Measurements from ENCODE around the gene NUCB2.

Gene NUCB2

GRCh38 chr11:17298302-17298701, 21.8 kb downstream of the NUCB2 start:
- Histone ChIP-seq H3K4me1 (ENCODE audit: low read length) (peaks cover 37% of the 10 kb centered on the region), H3K79me2 (ENCODE audit: low read length) (no peaks in the 10 kb centered on the region), H3K9me3 (ENCODE audit: insufficient read depth, low read length) (no peaks in the 10 kb centered on the region), H3K9ac (ENCODE audit: low read length) (no peak overlapping the region), H4K20me1 (ENCODE audit: insufficient read depth, low read length) (peaks cover 4% of the 10 kb centered on the region; the same call in 1 of the 2 replicates), H3K4me3 (ENCODE audit: low read length) (no peak overlapping the region), H3K4me2 (ENCODE audit: low read length) (no peak overlapping the region), H3K27me3 (ENCODE audit: low read depth, low read length) (peaks cover 6% of the 10 kb centered on the region; the same call in 1 of the 2 replicates), H3K36me3 (replicated peaks; ENCODE audit: low read depth, low read length) (no peaks in the 10 kb centered on the region), H2AFZ (ENCODE audit: low read depth, low read length) (no peak overlapping the region), H3K27ac (ENCODE audit: low read length) (no peak overlapping the region)
- TF ChIP-seq CTCF (IDR thresholded peaks at IDR 0.05; ENCODE audit: low read depth, low read length) (no peak), EZH2phosphoT487 (IDR thresholded peaks at IDR 0.05; ENCODE audit: low read depth) (no peak)

GRCh38 chr11:17300372-17300771, 23.8 kb downstream of the NUCB2 start:
- Histone ChIP-seq H3K27ac (ENCODE audit: low read length) (no peak overlapping the region), H3K27me3 (ENCODE audit: low read depth, low read length) (peaks cover 6% of the 10 kb centered on the region; the same call in 1 of the 2 replicates), H3K4me1 (ENCODE audit: low read length) (peaks cover 21% of the 10 kb centered on the region), H3K4me3 (ENCODE audit: low read length) (no peak overlapping the region), H3K79me2 (ENCODE audit: low read length) (no peaks in the 10 kb centered on the region), H3K9ac (ENCODE audit: low read length) (no peak overlapping the region), H3K9me3 (ENCODE audit: insufficient read depth, low read length) (no peaks in the 10 kb centered on the region), H4K20me1 (ENCODE audit: insufficient read depth, low read length) (no peaks in the 10 kb centered on the region), H3K36me3 (replicated peaks; ENCODE audit: low read depth, low read length) (no peaks in the 10 kb centered on the region), H3K4me2 (ENCODE audit: low read length) (no peak overlapping the region), H2AFZ (ENCODE audit: low read depth, low read length) (no peak overlapping the region)
- TF ChIP-seq CTCF (IDR thresholded peaks at IDR 0.05; ENCODE audit: low read depth, low read length) (no peak), EZH2phosphoT487 (IDR thresholded peaks at IDR 0.05; ENCODE audit: low read depth) (no peak)

GRCh38 chr11:17313349-17314231, 37.1 kb downstream of the NUCB2 start:
- Histone ChIP-seq H3K4me1 (ENCODE audit: low read length) (no peaks in the 10 kb centered on the region), H3K4me3 (ENCODE audit: low read length) (no peak overlapping the region), H3K79me2 (ENCODE audit: low read length) (no peaks in the 10 kb centered on the region), H3K36me3 (replicated peaks; ENCODE audit: low read depth, low read length) (no peaks in the 10 kb centered on the region), H3K9ac (ENCODE audit: low read length) (no peak overlapping the region), H3K27ac (ENCODE audit: low read length) (no peak overlapping the region), H3K9me3 (ENCODE audit: insufficient read depth, low read length) (no peaks in the 10 kb centered on the region), H3K27me3 (ENCODE audit: low read depth, low read length) (no peaks in the 10 kb centered on the region), H2AFZ (ENCODE audit: low read depth, low read length) (no peak overlapping the region), H3K4me2 (ENCODE audit: low read length) (no peak overlapping the region), H4K20me1 (ENCODE audit: insufficient read depth, low read length) (no peaks in the 10 kb centered on the region)
- TF ChIP-seq EZH2phosphoT487 (IDR thresholded peaks at IDR 0.05; ENCODE audit: low read depth) (no peak), CTCF (IDR thresholded peaks at IDR 0.05; ENCODE audit: low read depth, low read length) (no peak)

- Histone ChIP-seq H3K9ac (ENCODE audit: low read length) (no peak overlapping the region), H3K27me3 (ENCODE audit: low read depth, low read length) (no peaks in the 10 kb centered on the region), H3K79me2 (ENCODE audit: low read length) (no peaks in the 10 kb centered on the region), H3K4me3 (ENCODE audit: low read length) (no peak overlapping the region), H2AFZ (ENCODE audit: low read depth, low read length) (no peak overlapping the region), H4K20me1 (ENCODE audit: insufficient read depth, low read length) (no peaks in the 10 kb centered on the region), H3K4me1 (ENCODE audit: low read length) (no peaks in the 10 kb centered on the region), H3K27ac (ENCODE audit: low read length) (no peak overlapping the region), H3K36me3 (replicated peaks; ENCODE audit: low read depth, low read length) (no peaks in the 10 kb centered on the region), H3K4me2 (ENCODE audit: low read length) (no peak overlapping the region), H3K9me3 (ENCODE audit: insufficient read depth, low read length) (no peaks in the 10 kb centered on the region)
- TF ChIP-seq EZH2phosphoT487 (IDR thresholded peaks at IDR 0.05; ENCODE audit: low read depth) (no peak), CTCF (IDR thresholded peaks at IDR 0.05; ENCODE audit: low read depth, low read length) (no peak)
These were observed 37.7 kb downstream of the NUCB2 start for GRCh38 chr11:17314232-17314547.

Data from OCI-LY3 (cell line).